HG03103 (cell line): ENCODE measurements around the gene GOSR2.
A peak's percentile ranks its signal among the peaks of the same experiment; 100 is the strongest.

Experiments
- ATAC-seq: cut with Tn5 transposase; IDR thresholded peaks from one replicate; pipeline ENCODE4 v1.9.1; 2021; ENCODE audit warnings: low read depth; ENCODE audit not compliant: unreplicated experiment

GOSR2 gene

GRCh38 chr17:46922804-46923635 is at the start of gene GOSR2:
Gene GOSR2, plus strand, starts transcription at chr17:46923160. Its CDS starts 33 bp downstream, at chr17:46923193.
- peak; percentile 78 for ATAC-seq

- no peak for ATAC-seq
These were observed 48.9 kb upstream of the GOSR2 start for GRCh38 chr17:46873941-46874645.

GRCh38 chr17:46874906-46875305 is 48.1 kb upstream of the GOSR2 start:
- ATAC-seq: no peak

GRCh38 chr17:46875849-46876352 is 47.1 kb upstream of the GOSR2 start:
- ATAC-seq: no peak

- ATAC-seq: no peak
These were observed 46.5 kb upstream of the GOSR2 start for GRCh38 chr17:46876353-46876887.

- no peak for ATAC-seq
These were observed 46.0 kb upstream of the GOSR2 start for GRCh38 chr17:46876926-46877325.

- no peak for ATAC-seq
These were observed 45.5 kb upstream of the GOSR2 start for GRCh38 chr17:46877466-46877865.

- ATAC-seq: no peak
These were observed 44.9 kb upstream of the GOSR2 start for GRCh38 chr17:46878055-46878454.

GRCh38 chr17:46879101-46879500 is 43.9 kb upstream of the GOSR2 start:
- ATAC-seq: no peak

- ATAC-seq: no peak
These were observed 41.9 kb upstream of the GOSR2 start for GRCh38 chr17:46881015-46881414.

- no peak for ATAC-seq
These were observed 40.3 kb upstream of the GOSR2 start for GRCh38 chr17:46882666-46883065.

- no peak for ATAC-seq
These were observed 39.0 kb upstream of the GOSR2 start for GRCh38 chr17:46883871-46884520.

GRCh38 chr17:46884552-46884951 is 38.4 kb upstream of the GOSR2 start:
- ATAC-seq: no peak

- no peak for ATAC-seq
These were observed 37.3 kb upstream of the GOSR2 start for GRCh38 chr17:46885415-46886309.

GRCh38 chr17:46886310-46886663 is 36.7 kb upstream of the GOSR2 start:
- no peak for ATAC-seq

GRCh38 chr17:46887717-46888116 is 35.2 kb upstream of the GOSR2 start:
- no peak for ATAC-seq

- no peak for ATAC-seq
These were observed 34.2 kb upstream of the GOSR2 start for GRCh38 chr17:46888727-46889126.

- ATAC-seq: no peak
These were observed 33.4 kb upstream of the GOSR2 start for GRCh38 chr17:46889519-46889918.

- no peak for ATAC-seq
These were observed 32.9 kb upstream of the GOSR2 start for GRCh38 chr17:46889992-46890564.

- ATAC-seq: no peak
These were observed 32.3 kb upstream of the GOSR2 start for GRCh38 chr17:46890638-46891037.
